GM12878 (cell line): ENCODE measurements around the gene EPHA5. TPM values are rescaled to one million over a fixed set of nuclear protein-coding genes. Genes with fewer than 3 reads are reported as not detected.

ENCODE experiments used
- ATAC-seq: fragments of 200-7000 bp; cut with Tn5 transposase; 3 replicates; pipeline ENCODE4 v1.9.1; 2020; ENCODE audit warnings: mild to moderate bottlenecking, moderate library complexity
- BruUV-seq: library from RNA; stranded (reverse); fragments of 400-500 nt; replicated peaks from 2 replicates; lab custom pipeline; 2021; lab: Mats Ljungman, UMichigan
- CTCF ChIA-PET: fragments of 300-600 bp; sonication (Branson Sonifier 250); formaldehyde crosslinking; extraction: SDS; loops from one replicate; lab custom pipeline; 2021; ENCODE audit warnings: inconsistent platforms; lab: Yijun Ruan, JAX
- POLR2A ChIA-PET: fragments of 350-600 bp; formaldehyde crosslinking; extraction: SDS; loops from one replicate; lab custom pipeline; 2021; ENCODE audit warnings: inconsistent platforms; lab: Charles Lee
- RAD21 ChIA-PET: fragments of 300-600 bp; sonication (Branson Sonifier 250); formaldehyde crosslinking; loops from one replicate; lab custom pipeline; 2023; ENCODE audit warnings: antibody characterized with exemption; ENCODE audit not compliant: unreplicated experiment; lab: Charles Lee
- SMC1A ChIA-PET: fragments of 300-600 bp; sonication (Branson Sonifier 250); formaldehyde crosslinking; loops from one replicate; lab custom pipeline; 2023; ENCODE audit not compliant: unreplicated experiment, uncharacterized antibody; lab: Charles Lee
- DNase-seq: peaks from one replicate; pipeline ENCODE4 v3.0.0-alpha.2; 2011; ENCODE audit warnings: low read depth, low spot score
- FAIRE-seq: peaks from 3 replicates; lab custom pipeline; 2011; peaks lifted over from hg19 to GRCh38; lab: Jason Lieb, UNC
- H2AFZ ChIP-seq: 2 replicates; pipeline ENCODE4 v1.6.0; 2011; ENCODE audit warnings: low read depth, low read length, control low read depth; ENCODE audit not compliant: control insufficient read depth
- H3K27ac ChIP-seq: 2 replicates; pipeline ENCODE4 v1.5.1; 2011; ENCODE audit warnings: control low read depth; ENCODE audit not compliant: control insufficient read depth, insufficient read depth
- H3K27me3 ChIP-seq, 2 experiments: replicated peaks in 1 of 2; 2 replicates each; pipeline versions ENCODE4 v1.6.0 to v1.6.1; 2011; ENCODE audit warnings: low read length in 1 of 2; ENCODE audit not compliant: control insufficient read depth in 2 of 2, insufficient read depth in 2 of 2
- H3K36me3 ChIP-seq, 2 experiments: 2 replicates each; pipeline ENCODE4 v1.5.1; 2011; ENCODE audit warnings: low read length in 1 of 2; ENCODE audit not compliant: control insufficient read depth in 2 of 2, insufficient read depth in 2 of 2
- H3K4me1 ChIP-seq: 2 replicates; pipeline ENCODE4 v1.6.1; 2011; ENCODE audit warnings: mild to moderate bottlenecking, low read length, moderate library complexity, mixed read lengths; ENCODE audit not compliant: control insufficient read depth, insufficient read depth
- H3K4me2 ChIP-seq: 2 replicates; pipeline ENCODE4 v1.6.0; 2011; ENCODE audit warnings: control low read depth; ENCODE audit not compliant: control insufficient read depth, insufficient read depth
- H3K4me3 ChIP-seq: fragments of 200-600 bp; sonication (generic); 2 replicates; pipeline ENCODE4 v1.5.1; 2016
- H3K79me2 ChIP-seq: 2 replicates; pipeline ENCODE4 v1.6.0; 2011; ENCODE audit warnings: low read length; ENCODE audit not compliant: control insufficient read depth, insufficient read depth
- H3K9ac ChIP-seq: 2 replicates; pipeline ENCODE4 v1.8.0; 2011; ENCODE audit warnings: low read length, control low read depth, mixed read lengths; ENCODE audit not compliant: control insufficient read depth, insufficient read depth
- H3K9me3 ChIP-seq: replicated peaks from 3 replicates; pipeline ENCODE4 v1.5.1; 2011; ENCODE audit warnings: mild to moderate bottlenecking, low read length; ENCODE audit not compliant: control insufficient read depth, insufficient read depth
- H4K20me1 ChIP-seq: 2 replicates; pipeline ENCODE4 v1.6.0; 2011; ENCODE audit not compliant: control insufficient read depth, insufficient read depth
- IKZF1 ChIP-seq: fragments of 450-650 bp; conservative IDR thresholded peaks from 2 replicates; pipeline ENCODE4 v1.6.1; 2017; ENCODE audit warnings: antibody characterized with exemption, mild to moderate bottlenecking
- NRF1 ChIP-seq: conservative IDR thresholded peaks from 2 replicates; pipeline ENCODE4 v1.6.1; 2011; ENCODE audit warnings: mild to moderate bottlenecking, low read depth, low read length, improper control_type of control experiment
- PAX5 ChIP-seq: IDR thresholded peaks from 2 replicates; pipeline ENCODE4 v1.6.1; 2011; ENCODE audit warnings: low read depth, low read length, borderline replicate concordance
- SUPT20H ChIP-seq: IDR thresholded peaks from 2 replicates; pipeline ENCODE4 v1.6.1; 2011; ENCODE audit warnings: low read depth, mild to moderate bottlenecking, low read length, moderate library complexity, borderline replicate concordance; ENCODE audit not compliant: control insufficient read depth
- ZBED1 ChIP-seq: IDR thresholded peaks from 2 replicates; pipeline ENCODE4 v1.6.1; 2016; ENCODE audit warnings: borderline replicate concordance
- WGBS: methylation state at CpG from one replicate; pipeline ENCODE4 v1.1.6; 2016; ENCODE audit warnings: low lambda C conversion rate; ENCODE audit not compliant: insufficient replicate concordance, insufficient coverage; ENCODE audit errors: missing lambda C conversion rate; 5-methylcytosine and 5-hydroxymethylcytosine counted together
- in situ Hi-C: fragments of 300-500 bp; cut with MboI; formaldehyde crosslinking; loops from 9 replicates; pipeline ENCODE4 v1.14.3; 2018; ENCODE audit warnings: mixed read lengths
- intact Hi-C: fragments of 100-400 bp; cut with micrococcal nuclease; formaldehyde crosslinking; loops from one replicate; pipeline ENCODE4 v1.14.2; 2022; ENCODE audit not compliant: unreplicated experiment
- polyA plus RNA-seq, 11 experiments: library from polyadenylated mRNA; depleted of rRNA in 4 of 11; unstranded in 6 of 11; stranded (reverse) in 5 of 11; fragments of >200 nt; fragmentation: Nextera tagmentation in 4 of 11; fragmentation: Illumina TruSeq in 1 of 11; extraction: Ambion mirVana in 4 of 11; extraction: Trizol in 1 of 11; gene quantifications; 1 replicate in 1 of 11; 2 replicates in 10 of 11; pipeline versions ENCODE4 v1.2.1 to v1.2.3, GENCODE V29; 2011 to 2016; ENCODE audit warnings: inconsistent platforms in 2 of 11, missing spikeins in 2 of 11, low read depth in 1 of 11
- total RNA-seq, 4 experiments: library from RNA; depleted of rRNA in 3 of 4; stranded (reverse); fragments of >200 nt in 3 of 4; fragmentation: Illumina TruSeq in 1 of 4; extraction: Trizol in 1 of 4; gene quantifications; 2 replicates each; pipeline versions ENCODE4 v1.2.1 to v1.2.3, GENCODE V29; 2013 to 2021
- TF ChIP-seq, protein P1 (sequence below): fragments of 450-650 bp; IDR thresholded peaks from 2 replicates; pipeline ENCODE4 v1.6.1; 2018; ENCODE audit warnings: borderline replicate concordance, mild to moderate bottlenecking; ENCODE audit not compliant: partially characterized antibody

EPHA5 gene
- total and polyA plus RNA-seq, 10 of the 15 experiments (the other 5 are each of a cell fraction or from before 2014, with no cell fraction given): not detected

GRCh38 chr4:65453398-65453797 lies 216.9 kb downstream of the EPHA5 start:
- BruUV-seq: no TSS peak
- no peaks in the 10 kb centered on the region for H3K27me3 ChIP-seq
- intact Hi-C loops: no loop called here
- TF ChIP-seq NRF1 (no peak), IKZF1 (no peak), PAX5 (no peak), ZBED1 (no peak), SUPT20H (no peak)
- TF ChIP-seq, protein P1, sequence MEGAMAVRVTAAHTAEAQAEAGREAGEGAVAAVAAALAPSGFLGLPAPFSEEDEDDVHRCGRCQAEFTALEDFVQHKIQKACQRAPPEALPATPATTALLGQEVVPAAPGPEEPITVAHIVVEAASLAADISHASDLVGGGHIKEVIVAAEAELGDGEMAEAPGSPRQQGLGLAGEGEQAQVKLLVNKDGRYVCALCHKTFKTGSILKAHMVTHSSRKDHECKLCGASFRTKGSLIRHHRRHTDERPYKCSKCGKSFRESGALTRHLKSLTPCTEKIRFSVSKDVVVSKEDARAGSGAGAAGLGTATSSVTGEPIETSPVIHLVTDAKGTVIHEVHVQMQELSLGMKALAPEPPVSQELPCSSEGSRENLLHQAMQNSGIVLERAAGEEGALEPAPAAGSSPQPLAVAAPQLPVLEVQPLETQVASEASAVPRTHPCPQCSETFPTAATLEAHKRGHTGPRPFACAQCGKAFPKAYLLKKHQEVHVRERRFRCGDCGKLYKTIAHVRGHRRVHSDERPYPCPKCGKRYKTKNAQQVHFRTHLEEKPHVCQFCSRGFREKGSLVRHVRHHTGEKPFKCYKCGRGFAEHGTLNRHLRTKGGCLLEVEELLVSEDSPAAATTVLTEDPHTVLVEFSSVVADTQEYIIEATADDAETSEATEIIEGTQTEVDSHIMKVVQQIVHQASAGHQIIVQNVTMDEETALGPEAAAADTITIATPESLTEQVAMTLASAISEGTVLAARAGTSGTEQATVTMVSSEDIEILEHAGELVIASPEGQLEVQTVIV: no peak
- TF ChIP-seq, all 136 proteins: peak for 0
- FAIRE-seq (no peak), DNase-seq (no peak), ATAC-seq (no peak)
- Histone ChIP-seq H3K36me3 (no peaks in the 10 kb centered on the region), H3K9me3 (no peaks in the 10 kb centered on the region), H3K4me2 (no peak overlapping the region), H3K79me2 (no peaks in the 10 kb centered on the region), H4K20me1 (no peaks in the 10 kb centered on the region), H3K9ac (no peak overlapping the region), H3K4me3 (no peak overlapping the region), H2AFZ (no peak overlapping the region), H3K27ac (no peak overlapping the region), H3K4me1 (no peaks in the 10 kb centered on the region)
- POLR2A ChIA-PET: no interaction called here
- in situ Hi-C loops: no loop called here
- CTCF ChIA-PET: no interaction called here
- 54% methylated on average over 3 of the region's 3 CpGs for WGBS
- SMC1A ChIA-PET: no interaction called here
- RAD21 ChIA-PET: no interaction called here
